ENCODE data around the gene ARL5A.

ARL5A gene

DNA sequence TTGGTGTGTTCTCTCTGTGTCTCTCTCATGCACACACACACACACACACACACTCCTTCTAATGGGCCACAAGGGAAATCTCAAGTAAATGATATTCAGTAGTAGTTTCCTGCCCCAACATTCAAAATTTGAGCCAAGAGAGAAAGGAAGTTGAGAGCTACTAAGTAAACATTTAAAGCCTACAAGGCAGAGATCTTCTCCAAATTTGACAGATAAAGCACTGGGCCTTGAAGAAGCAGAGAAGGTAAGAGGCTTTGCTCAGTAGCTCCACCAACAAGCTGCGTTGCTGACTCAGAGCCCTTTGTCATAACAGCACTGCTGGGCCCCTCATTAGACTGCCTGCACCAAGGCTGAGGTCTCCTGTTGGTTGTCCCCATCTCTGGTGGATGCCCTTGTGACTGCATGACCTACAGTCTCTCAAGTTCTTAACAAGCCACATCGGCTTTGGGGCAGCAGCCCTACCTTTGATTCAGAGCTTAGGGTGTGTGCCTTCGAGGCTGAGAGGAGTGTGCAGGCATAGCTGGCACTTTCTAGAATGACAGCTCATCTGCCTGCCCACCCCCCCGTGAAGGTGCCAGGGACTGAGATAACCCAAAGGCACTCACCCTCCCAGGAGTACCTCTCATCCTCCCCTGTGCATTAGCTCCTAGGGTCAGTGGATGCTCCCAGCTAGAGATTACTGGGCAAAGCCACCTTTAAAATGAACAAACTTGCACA is 61.6 kb downstream of the ARL5A start:
- no peak for DNase-seq (ENCODE audit: low read depth, low spot score)

DNA sequence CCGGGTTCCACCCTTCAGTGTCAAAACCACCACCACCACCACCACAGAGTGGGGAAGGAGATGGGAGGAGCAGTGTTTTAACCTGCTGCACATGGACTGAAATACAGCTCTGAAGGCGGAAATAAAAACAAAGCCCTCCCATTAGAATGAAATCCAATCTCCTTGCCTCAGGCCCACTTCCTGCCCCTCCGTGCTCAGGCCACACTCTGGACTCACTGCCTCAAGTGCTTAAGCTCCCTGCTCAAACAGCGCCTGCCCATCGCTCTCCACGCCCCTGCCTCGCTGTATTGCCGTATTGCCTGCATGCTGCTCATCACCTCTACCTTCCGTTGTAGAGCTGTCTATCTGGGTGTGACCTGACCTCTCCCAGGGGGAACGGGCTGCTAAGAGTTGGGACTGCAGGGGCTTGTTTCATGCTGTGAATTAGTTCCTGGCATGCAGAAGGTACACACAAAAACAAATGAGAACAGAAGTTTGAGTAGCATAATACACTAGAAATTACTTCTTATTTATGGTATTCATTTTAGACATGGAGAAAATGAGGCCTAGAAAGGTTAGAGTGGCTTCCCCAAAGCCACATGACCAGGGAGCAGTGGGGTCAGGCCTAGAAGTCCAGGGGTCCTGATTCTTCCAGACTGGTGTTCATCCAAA is 62.3 kb downstream of the ARL5A start:
- no peak for DNase-seq (ENCODE audit: low read depth, low spot score)

DNA sequence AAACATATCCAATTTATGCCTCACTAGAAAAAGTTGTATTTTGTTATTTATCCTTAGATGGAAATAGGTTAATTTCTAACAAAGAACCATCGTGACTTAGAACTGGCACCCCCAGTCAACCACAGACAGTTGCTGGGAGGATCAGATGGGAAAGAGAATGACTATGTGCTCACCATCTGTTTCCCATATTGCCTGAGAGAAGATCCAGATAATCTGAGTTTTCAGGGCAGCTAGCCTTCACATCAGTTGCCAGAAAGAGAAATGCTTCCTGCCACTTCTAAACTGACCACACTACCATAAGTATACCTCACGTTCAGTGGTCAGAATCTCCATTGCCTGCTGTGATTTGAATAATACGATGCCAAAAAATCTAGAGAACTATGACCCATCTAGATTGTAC is 65.5 kb downstream of the ARL5A start:
- DNase-seq (ENCODE audit: low read depth, low spot score): no peak

DNA sequence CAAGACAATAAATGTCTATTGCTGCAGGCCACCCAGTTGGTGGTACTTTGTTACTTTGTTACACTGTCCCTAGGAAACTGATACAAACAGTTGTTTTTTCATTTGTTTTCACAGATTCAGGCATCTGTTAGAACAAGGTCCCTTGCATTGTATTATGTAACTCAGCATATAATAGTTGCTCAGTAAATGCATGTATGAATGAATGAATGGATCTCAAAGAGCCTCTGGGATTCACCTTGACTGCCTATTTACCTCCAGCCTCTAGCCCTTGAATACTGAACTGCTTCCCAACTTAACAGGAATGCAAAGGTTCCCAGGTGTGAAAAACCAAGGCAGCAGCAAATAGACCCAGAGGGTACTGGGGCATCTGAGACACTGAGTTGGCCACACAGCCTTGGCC is 66.5 kb downstream of the ARL5A start:
- no peak for DNase-seq (ENCODE audit: low read depth, low spot score)

DNA sequence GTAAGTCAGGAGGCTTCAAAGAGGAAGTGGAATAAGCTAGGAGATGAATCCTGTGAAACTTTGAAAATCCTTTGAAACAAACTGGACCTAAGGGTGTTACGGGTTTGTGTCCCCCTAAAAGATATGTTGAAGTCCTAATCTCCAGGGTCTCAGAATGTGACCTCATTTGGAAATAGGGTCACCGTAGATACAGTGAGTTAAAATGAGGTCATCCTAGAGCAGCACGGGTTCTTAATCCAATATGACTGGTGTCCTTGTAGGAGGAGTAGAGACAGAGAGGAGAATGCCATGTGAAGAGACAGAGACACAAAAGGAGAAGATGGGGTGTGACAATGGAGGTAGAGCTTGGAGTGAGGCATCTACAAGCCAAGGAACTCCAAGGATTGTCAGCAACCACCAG is 67.0 kb downstream of the ARL5A start:
- DNase-seq (ENCODE audit: low read depth, low spot score): no peak

DNA sequence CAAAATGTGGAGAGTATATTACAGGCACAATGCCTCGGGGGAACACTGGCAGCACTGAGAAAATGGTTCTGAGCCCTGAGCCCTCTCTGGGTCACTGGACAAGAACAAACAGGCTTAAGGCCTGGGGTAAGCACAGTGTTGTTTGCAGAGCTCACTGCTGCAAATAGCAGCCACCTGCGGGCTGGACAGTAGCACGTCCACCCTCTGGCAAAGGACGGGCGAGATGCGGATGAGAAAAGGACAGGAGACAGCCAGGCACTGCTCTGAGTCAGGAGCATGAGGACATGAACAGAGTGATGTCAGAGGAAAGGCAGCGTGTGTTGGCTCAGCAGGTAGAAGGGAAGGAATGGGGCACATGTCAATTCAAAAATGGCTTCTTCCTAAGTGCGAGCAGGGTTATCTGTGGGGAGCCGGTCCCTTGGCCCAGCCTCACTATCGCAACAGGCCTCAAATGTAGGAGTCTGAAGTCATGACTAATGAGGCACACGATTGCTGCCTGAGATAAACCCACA is 68.0 kb downstream of the ARL5A start:
- no peak for DNase-seq (ENCODE audit: low read depth, low spot score)

DNA sequence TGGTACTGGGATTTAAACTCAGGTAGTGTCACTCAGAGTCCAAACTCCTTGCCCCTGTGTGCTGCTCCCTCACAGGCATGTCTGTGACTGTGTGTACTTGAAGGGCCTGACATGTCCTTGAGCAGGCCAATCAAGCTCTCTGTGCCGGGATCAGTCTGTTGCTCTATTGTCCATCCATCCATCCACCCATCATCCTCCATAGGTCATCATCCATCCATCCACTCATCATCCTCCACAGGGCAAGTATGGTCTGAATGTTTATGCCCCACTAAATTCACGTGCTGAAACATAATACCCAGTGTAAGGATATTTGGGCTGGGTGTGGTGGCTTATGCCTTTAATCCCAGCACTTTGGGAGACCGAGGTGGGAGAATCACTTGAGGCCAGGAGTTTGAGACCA is 69.5 kb downstream of the ARL5A start:
- DNase-seq (ENCODE audit: low read depth, low spot score): no peak

DNA sequence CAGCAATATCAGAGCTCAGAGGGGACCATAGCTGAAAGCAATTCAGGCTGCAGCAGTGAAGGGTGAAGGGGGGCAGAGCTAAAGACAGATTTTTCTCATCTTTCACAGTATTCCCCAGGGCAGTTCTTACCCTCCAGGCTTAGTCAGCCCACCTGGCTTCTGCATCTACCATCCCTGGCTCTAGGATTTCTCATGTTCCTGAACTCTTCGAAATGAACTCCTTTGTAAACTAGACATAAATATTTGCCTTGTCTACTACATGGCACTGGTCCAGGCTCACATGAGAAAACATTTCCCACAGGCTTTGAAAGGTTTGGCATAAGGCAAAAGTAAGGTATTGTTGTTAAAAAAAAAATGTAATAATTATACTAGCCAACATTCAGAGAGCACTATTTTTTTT is 70.4 kb downstream of the ARL5A start:
- no peak for DNase-seq (ENCODE audit: low read depth, low spot score)

DNA sequence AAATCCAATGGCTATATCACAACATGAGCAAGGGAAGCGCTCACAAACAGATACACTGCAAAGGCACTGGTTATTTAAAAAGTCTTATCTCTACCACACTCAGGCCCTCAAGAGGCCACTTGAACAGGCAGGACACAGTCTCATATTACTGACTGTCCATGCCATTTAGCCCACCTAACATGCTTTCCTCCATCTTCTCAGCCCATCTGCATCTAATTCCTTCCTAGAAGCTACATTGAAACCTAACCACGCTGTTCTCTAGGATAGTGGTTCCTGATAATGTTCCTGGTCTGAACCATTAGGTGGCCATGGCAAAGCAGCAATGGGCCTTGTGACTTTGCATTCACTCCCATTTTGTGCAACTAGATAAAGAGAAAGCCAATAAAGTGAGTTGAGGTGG is 71.4 kb downstream of the ARL5A start:
- DNase-seq (ENCODE audit: low read depth, low spot score): no peak

DNA sequence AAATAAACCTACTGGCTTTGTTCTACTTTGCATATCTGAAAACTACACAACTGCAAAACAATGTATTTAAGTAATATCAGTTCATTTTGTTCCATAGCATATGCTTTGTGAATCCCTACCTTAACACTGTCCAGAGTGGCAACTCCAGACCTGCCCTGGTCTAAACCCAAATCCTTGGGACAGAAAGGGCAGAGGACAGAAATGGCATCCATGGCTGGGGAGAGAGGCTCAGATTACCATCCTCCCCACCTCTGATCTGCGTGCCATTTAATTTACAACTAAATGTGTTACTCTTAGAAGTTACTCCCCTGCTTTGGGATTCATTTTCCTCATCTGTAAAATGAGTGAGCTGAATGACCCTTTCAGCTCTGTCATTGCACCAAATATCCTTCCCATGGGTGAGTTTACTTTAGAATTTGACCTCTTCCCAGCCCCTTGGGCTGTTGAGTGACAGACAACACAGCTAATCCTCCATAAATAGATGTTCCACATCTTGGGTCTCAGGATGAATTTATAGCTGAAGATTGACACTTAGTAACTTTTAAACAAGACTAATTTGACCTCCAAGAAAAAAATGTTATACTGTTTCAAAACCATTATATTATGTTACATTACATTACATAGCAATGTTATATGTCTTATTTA is 73.8 kb downstream of the ARL5A start:
- no peak for DNase-seq (ENCODE audit: low read depth, low spot score)

DNA sequence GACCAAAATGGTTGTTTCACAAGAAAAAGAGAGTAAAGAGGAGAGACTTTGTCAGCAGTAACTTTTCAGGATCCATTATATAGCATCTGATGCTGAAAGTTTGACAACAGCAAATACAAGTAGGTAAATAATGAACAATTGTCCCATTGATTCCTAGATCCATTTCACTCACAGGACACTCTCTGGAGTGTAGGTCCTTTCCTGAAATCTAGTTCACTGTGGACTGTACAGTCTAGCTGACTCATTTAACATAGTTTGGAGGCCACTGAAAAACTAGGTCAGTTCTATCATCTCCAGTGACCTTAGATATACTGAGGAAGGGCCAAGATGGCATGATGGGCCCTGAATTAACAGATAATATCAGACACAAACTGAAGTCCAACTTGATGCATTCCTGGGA is 74.7 kb downstream of the ARL5A start:
- no peak for DNase-seq (ENCODE audit: low read depth, low spot score)

All from activated naive CD8-positive, alpha-beta T cell treated with anti-CD3 and anti-CD28 coated beads, Interleukin-2, amount 50 U/mL, for 16 hours (primary cell).